ENCODE data around the gene GLI2.

Gene GLI2

DNA sequence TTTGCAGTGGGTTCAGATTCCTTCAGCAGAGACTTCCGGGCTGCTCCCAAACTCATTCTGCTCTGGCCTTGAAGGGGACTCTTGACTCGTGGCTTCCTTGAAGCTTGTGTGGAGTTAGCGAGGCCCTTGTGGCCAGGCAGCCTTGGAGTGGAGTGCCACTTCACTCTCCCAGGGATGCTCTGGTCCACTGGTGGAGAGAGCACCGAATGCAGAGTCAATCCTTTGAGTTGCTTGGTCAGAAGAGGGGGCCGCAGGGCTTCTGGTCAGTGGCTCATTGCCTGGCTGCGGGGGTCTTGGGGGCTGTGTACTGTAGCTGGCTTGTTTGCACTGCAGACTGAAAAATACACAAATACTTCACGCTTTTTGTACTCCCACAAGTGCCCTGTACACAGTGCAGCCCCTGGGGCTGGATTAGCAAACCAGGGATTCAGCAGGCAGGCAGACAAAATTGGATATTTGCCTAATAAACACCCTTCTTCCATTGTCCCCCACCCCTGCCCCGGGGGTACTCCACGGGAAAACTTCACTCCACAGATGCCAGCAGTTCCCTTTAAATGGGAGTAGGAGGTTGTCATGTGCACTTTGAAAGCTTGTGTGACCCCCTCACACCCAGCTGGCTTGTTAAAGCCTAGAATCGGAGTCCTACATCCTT, 3.2 kb downstream of the GLI2 start:
- DNase-seq = no peak

DNA sequence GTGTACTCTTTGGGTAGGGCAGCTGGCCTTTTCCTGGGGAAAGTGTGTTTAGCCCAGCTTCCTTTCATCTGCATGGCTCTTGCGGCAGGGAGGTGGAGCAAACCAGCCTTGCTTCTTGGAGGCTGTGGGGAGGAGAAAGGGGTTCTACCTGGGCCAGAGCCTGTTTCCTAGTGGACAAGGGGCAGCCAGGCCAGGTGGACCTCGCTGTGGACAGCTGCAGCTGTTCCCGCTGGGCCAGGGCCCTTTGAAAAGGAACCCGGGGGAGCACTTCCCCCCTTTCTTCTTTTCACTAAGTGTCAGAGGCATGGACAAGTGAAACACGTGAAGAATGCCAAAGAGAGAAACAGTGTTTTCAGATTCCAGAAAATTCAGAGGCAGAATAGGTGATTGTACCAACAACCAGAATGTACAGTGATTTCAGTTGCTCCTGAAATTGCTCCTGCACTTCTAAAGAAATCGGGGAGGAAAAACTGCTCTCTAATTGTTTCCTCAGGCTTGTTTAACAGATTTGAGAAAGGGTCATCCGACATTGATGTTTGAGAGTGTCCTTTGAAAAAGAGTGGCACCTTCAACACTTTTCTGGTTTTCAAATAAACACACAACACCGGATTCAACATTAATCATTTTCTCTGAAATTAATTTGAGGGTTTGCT, 3.9 kb downstream of the GLI2 start:
- DNase-seq = no peak

DNA sequence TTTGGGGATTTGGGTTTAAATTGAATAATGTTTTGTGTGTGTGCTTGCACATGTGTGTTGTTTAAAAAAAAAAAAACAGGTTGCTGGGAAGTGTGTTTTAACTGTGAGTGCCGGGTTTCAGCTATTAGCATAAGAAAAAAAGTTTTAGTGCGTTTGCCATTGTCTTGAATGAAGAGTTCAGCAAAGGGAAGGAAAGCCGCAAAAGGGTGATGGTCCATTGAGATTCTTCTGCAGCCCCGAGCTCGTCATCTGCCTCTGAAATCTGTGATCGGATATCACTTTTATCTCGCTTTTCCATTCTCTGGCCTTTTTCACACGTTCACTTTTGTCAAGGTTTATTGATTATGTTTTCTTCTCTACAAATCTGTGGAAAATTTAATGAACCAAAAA, 4.7 kb downstream of the GLI2 start:
- no peak for DNase-seq

GRCh38 chr2:120740765-120741524, 5.3 kb downstream of the GLI2 start:
- DNase-seq = peak; percentile 60

DNA sequence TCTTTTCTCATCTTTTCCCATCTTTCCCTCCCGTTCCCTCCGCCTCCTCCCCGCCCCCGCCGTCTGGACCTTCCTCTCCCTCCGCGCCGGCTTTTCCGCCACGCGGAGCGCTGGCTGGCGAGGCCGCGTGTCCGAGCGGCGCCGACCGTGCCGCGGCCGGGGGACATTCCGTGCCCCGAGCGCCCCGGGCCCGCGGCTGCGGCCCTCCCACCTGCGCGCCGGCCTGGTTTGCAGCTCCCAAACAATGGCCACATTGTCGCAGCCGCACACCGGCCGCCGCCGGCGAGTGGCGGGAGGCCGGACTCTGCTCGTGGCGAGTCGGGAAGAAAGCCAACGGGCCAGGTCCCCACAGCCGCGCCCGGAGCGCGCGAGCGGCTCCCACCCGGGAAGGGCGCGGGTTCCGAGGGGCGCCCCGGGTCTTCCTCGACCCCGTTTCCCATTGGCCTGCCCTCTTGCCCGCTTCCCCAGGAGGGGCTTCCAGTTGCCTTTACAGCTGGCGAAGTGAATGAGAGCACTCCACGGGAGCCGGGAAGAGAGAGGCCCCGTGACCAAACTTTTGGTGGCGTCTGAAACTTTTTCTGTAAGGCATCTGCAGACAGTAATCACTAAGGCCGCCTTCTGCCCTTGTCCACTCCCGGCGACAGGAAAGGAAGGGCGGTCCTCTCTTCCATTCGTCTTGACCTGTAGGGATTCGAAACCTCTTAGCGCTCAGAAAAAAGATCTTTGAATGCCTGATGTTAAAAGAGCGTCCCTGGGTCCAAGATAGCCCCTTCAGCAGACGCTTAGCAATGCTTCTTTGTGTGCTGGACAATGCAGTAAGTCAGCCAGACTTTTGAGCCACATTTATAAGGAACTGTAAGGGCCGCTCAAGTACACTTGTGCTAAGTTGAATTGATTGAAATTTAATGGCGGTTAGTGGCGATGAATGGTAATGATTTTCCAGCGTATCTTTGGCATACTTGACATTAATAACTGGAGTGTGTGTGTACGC, 6.2 kb downstream of the GLI2 start:
- DNase-seq = peak; percentile 36

DNA sequence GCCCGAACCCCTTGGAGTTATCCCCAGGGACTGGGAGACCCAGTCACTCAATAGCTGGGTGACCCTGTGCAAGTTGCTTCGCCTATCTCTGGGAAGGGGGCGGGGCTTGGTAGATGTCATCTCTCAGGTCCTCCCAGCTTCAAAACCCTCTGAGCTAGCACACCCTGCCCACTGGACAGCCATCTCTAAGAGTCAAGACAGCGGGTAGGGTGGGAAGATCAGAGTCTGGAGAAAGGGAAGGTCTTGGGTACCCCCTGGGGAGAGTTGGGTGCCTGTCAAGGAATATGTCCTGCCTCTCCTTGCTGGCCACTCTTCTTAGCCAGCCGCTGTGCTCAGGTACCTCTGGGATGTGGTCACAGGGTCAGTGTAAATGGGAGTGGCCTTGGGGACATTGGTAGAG, 8.0 kb downstream of the GLI2 start:
- no peak for DNase-seq

GRCh38 chr2:120744817-120745216, 9.1 kb downstream of the GLI2 start:
- DNase-seq = no peak

DNA sequence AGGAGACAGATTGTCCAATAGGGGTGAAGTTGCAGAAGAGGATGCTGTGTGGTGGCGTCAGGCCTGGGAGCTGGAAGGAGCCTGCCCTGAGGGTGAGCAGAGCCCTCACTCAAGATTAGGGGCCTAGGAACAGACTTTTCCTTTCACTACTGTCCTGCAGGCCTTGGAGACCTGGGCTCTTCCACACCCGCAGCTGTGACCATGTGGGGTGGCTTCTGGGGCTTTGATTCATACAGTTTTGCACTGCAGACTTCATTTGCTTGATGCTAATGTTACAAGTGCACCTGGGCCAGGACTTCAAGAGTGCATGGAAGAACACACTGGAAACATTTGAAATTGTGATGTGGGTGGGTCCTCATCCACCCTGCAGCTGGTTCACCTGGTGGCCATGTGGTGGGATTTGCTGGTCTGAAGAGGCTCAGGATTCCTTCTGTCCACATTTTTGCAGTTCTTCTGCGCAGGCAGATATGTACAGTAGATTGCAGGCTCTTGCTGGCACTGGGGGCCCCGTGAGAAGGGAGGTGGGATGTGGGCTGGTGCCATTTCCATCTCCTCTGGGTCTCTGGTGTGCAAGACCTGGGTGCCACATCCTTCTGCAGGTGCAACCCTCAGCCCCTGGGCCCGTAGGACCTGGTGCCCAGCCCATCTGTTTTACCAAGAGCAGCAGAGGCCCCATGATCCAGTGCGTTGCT, 9.9 kb downstream of the GLI2 start:
- DNase-seq = no peak

- DNase-seq = no peak
Measured at GRCh38 chr2:120746144-120746543, 10.5 kb downstream of the GLI2 start.

- no peak for DNase-seq
Measured at GRCh38 chr2:120747281-120747680, 11.6 kb downstream of the GLI2 start.

DNA sequence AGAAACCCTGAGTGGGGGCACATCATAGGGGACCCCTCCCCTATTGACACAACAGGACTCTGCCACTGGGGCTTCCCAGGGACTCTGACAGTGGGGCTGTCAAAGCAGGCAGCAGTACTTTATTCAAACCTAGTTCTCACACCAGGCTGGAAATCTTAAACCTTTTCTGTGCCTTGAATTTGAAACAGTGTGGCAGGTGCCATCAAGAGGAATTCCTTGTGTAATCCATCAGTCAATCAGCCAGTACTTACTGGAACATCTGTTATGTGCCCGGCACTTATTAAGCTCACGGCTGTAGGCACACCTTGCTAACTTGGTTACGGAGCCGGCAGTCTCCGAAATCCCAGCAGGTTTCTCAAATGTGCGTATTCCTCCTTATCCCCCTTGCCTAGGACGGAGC, 12.0 kb downstream of the GLI2 start:
- no peak for DNase-seq

DNA sequence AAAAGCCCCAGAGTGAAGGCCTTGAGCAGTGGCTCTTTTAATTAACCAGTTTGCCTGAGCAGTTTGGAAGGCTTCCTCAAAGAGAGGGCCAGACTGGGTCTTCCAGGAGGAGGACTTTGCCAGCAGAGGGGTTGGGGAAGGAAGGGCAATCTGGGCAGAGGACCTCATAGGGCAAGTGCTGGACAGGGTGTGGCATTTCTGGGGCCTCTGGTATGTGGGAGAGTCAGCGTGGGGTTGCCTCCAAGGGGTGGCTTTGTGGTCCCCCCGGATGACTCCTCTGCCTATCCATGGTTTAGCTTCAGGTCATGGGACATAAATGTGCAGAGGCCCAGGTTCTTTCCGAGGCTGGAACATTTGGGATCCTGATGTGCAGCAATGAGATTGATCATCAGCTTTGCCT, 12.6 kb downstream of the GLI2 start:
- DNase-seq = no peak

DNA sequence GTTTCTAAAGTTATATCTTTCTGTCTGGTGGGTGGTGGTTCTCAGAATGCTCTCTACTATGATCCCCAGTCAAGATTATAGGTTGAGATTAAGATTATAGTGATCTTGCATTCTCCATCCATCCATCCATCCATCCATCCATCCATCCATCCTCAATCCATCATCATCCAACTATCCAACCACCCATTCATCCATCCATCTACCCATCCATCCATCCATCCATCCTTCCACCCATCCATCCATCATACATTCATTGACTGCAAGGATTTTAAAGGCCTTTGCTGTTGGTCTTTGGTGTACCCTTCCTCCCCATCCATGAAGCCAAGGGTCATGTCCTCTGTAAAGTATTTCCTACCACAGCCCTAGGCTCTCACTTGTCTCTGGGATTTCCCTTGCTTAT, 13.1 kb downstream of the GLI2 start:
- DNase-seq = no peak

GRCh38 chr2:120749506-120750431, 14.1 kb downstream of the GLI2 start:
- DNase-seq = no peak

GRCh38 chr2:120750488-120751210, 15.0 kb downstream of the GLI2 start:
- no peak for DNase-seq

- no peak for DNase-seq
Measured at GRCh38 chr2:120751553-120751952, 15.9 kb downstream of the GLI2 start.

DNA sequence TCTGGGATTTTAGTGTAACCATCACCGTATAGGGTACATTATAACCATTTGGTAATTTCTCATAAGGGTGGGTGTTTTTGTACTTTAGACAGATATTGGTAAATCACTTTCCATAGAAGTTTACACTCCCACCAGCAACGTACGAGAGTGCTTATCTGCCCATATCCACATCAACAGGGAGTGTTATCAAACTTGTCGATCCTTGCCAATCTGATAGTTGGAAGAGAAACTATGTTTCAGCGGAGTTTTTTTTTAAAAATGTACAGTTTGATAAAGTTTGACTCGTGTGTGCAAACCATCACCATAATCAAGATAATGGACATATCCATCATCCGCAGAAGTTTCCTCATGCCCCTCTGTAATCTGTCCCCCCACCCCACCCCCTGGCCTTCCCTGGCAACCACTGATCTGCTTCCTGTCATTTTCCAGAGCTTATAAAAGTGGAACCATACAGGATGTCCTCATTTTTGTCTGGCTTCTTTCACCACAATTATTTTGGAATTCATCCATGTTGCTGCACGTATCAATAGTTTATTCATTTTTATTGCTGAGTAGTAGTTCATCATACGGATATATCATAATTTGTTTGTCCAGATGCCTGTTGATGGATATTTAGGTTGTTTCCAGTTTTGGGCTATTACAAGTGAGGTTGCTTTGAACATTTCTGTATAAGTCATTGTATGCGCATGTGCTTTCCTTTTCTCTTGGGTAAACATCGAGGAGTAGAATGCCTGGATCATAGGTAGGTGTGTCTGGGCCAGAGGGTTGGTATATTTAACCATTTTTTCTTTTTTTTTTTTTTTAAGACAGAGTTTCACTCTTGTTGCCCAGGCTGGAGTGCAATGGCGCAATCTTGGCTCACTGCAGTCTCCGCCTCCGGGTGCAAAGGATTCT, 18.6 kb downstream of the GLI2 start:
- DNase-seq = no peak

- DNase-seq = no peak
Measured at GRCh38 chr2:120758181-120759144, 22.8 kb downstream of the GLI2 start.
